H1 (cell line): ENCODE measurements around the gene RAD51B. TPM values are rescaled to one million over a fixed set of nuclear protein-coding genes. Genes with fewer than 3 reads are reported as not detected.

Experiments
- CTCF ChIA-PET: fragments of 300-600 bp; sonication (Branson Sonifier 250); formaldehyde crosslinking; loops from one replicate; lab custom pipeline; 2021; ENCODE audit not compliant: partially characterized antibody; lab: Charles Lee
- POLR2A ChIA-PET: fragments of 300-600 bp; sonication (Branson Sonifier 250); formaldehyde crosslinking; loops from one replicate; lab custom pipeline; 2021; ENCODE audit warnings: inconsistent platforms; ENCODE audit not compliant: partially characterized antibody; lab: Charles Lee
- DNase-seq, 2 experiments: peaks; one replicate each; pipeline versions ENCODE4 v3.0.0 to v3.0.0-alpha.2; 2010 to 2022; ENCODE audit warnings: low spot score in 2 of 2, low read depth in 1 of 2, mixed read lengths in 1 of 2
- FAIRE-seq: peaks from 2 replicates; lab custom pipeline; 2011; peaks lifted over from hg19 to GRCh38; lab: Jason Lieb, UNC
- H2AFZ ChIP-seq: 2 replicates; pipeline ENCODE4 v1.8.1; 2012; ENCODE audit warnings: low read length, inconsistent platforms
- H2AK5ac ChIP-seq: 2 replicates; pipeline ENCODE4 v1.6.1; 2013; ENCODE audit warnings: low read depth, low read length
- H2BK120ac ChIP-seq: replicated peaks from 2 replicates; pipeline ENCODE3; 2013; ENCODE audit warnings: low read depth, low read length, inconsistent platforms
- H2BK12ac ChIP-seq: 2 replicates; pipeline ENCODE4 v1.6.1; 2013; ENCODE audit warnings: low read depth, low read length
- H2BK15ac ChIP-seq: 2 replicates; pipeline ENCODE4 v1.6.1; 2013; ENCODE audit warnings: low read length
- H2BK20ac ChIP-seq: 2 replicates; pipeline ENCODE4 v1.6.1; 2013; ENCODE audit warnings: low read length
- H2BK5ac ChIP-seq: 2 replicates; pipeline ENCODE4 v1.6.1; 2013; ENCODE audit warnings: low read depth, low read length
- H3K14ac ChIP-seq: 2 replicates; pipeline ENCODE4 v1.6.1; 2013; ENCODE audit warnings: inconsistent platforms; ENCODE audit not compliant: insufficient read length
- H3K18ac ChIP-seq: 2 replicates; pipeline ENCODE4 v1.6.1; 2013; ENCODE audit warnings: low read length; ENCODE audit errors: extremely low read depth
- H3K23ac ChIP-seq: 2 replicates; pipeline ENCODE4 v1.6.1; 2013; ENCODE audit warnings: inconsistent platforms; ENCODE audit not compliant: insufficient read length
- H3K23me2 ChIP-seq: 2 replicates; pipeline ENCODE4 v1.6.1; 2013; ENCODE audit warnings: low read depth, low read length
- H3K27ac ChIP-seq: 2 replicates; pipeline ENCODE4 v1.6.1; 2011; ENCODE audit warnings: low read depth, low read length, inconsistent platforms
- H3K27me3 ChIP-seq, 4 experiments: replicated peaks in 1 of 4; 1 replicate in 1 of 4; 2 replicates in 3 of 4; pipeline versions ENCODE4 v1.6.1 to v1.8.1; 2011 to 2013; ENCODE audit warnings: low read length in 3 of 4, mild to moderate bottlenecking in 3 of 4, inconsistent platforms in 2 of 4, mixed read lengths in 2 of 4, moderate library complexity in 1 of 4; ENCODE audit not compliant: control insufficient read depth in 3 of 4, insufficient read depth in 3 of 4; ENCODE audit errors: extremely low read depth in 1 of 4
- H3K36me3 ChIP-seq, 4 experiments: 2 replicates each; pipeline versions ENCODE4 v1.6.1 to v1.8.1; 2011 to 2013; ENCODE audit warnings: mild to moderate bottlenecking in 4 of 4, low read length in 3 of 4, moderate library complexity in 2 of 4, control low read depth in 1 of 4, inconsistent platforms in 1 of 4; ENCODE audit not compliant: insufficient read depth in 4 of 4, control insufficient read depth in 2 of 4
- H3K4ac ChIP-seq: replicated peaks from 2 replicates; pipeline ENCODE3; 2013; ENCODE audit warnings: low read length, low read depth, mixed read lengths, inconsistent platforms; ENCODE audit not compliant: insufficient read length
- H3K4me1 ChIP-seq, 4 experiments: replicated peaks in 1 of 4; 1 replicate in 1 of 4; 2 replicates in 3 of 4; pipeline versions ENCODE4 v1.6.1 to v1.8.1; 2011 to 2013; ENCODE audit warnings: low read length in 3 of 4, inconsistent platforms in 2 of 4, mixed read lengths in 1 of 4; ENCODE audit not compliant: insufficient read depth in 4 of 4, control insufficient read depth in 3 of 4
- H3K4me2 ChIP-seq, 2 experiments: 2 replicates each; pipeline versions ENCODE4 v1.6.1 to v1.8.1; 2011 to 2013; ENCODE audit warnings: low read depth in 2 of 2, low read length in 2 of 2, control low read depth in 1 of 2, inconsistent platforms in 1 of 2, mild to moderate bottlenecking in 1 of 2; ENCODE audit not compliant: insufficient read depth in 1 of 2
- H3K4me3 ChIP-seq, 4 experiments: fragments of 200-600, 300-600 bp in 1 of 4; sonication (generic), shearing (Covaris generic), sonication (Bioruptor Twin) in 1 of 4; 2 replicates each; pipeline versions ENCODE4 v1.5.1 to v1.8.1; 2011 to 2016; ENCODE audit warnings: low read length in 4 of 4, low read depth in 3 of 4, control low read depth in 2 of 4, inconsistent platforms in 2 of 4, mild to moderate bottlenecking in 2 of 4, mixed read lengths in 1 of 4, moderate library complexity in 1 of 4; ENCODE audit not compliant: insufficient read depth in 2 of 4; ENCODE audit errors: extremely low read depth in 1 of 4
- H3K56ac ChIP-seq: replicated peaks from 2 replicates; pipeline ENCODE3; 2013; ENCODE audit warnings: low read depth, mild to moderate bottlenecking, mixed read lengths, low read length, inconsistent platforms; ENCODE audit not compliant: insufficient read length
- H3K79me1 ChIP-seq: 2 replicates; pipeline ENCODE4 v1.6.1; 2013; ENCODE audit warnings: low read depth, low read length, control low read depth
- H3K79me2 ChIP-seq, 2 experiments: 2 replicates each; pipeline versions ENCODE4 v1.6.1 to v1.8.1; 2012 to 2013; ENCODE audit warnings: low read length in 2 of 2, mild to moderate bottlenecking in 2 of 2, inconsistent platforms in 1 of 2; ENCODE audit not compliant: insufficient read depth in 2 of 2, control insufficient read depth in 1 of 2
- H3K9ac ChIP-seq, 4 experiments: replicated peaks in 1 of 4; 1 replicate in 1 of 4; 2 replicates in 3 of 4; pipeline versions ENCODE4 v1.6.1 to v1.8.1; 2011 to 2013; ENCODE audit warnings: low read depth in 3 of 4, low read length in 3 of 4, control low read depth in 2 of 4, mild to moderate bottlenecking in 2 of 4, moderate library complexity in 2 of 4, inconsistent platforms in 1 of 4; ENCODE audit errors: extremely low read depth in 1 of 4
- H3K9me3 ChIP-seq, 2 experiments: 2 replicates each; pipeline versions ENCODE4 v1.6.1 to v1.8.1; 2012 to 2013; ENCODE audit warnings: mild to moderate bottlenecking in 2 of 2, moderate library complexity in 2 of 2, control low read depth in 1 of 2, inconsistent platforms in 1 of 2, low read depth in 1 of 2, low read length in 1 of 2, mixed read lengths in 1 of 2; ENCODE audit not compliant: insufficient read depth in 2 of 2
- H4K20me1 ChIP-seq, 2 experiments: replicated peaks in 1 of 2; 2 replicates each; pipeline versions ENCODE3 to v1.8.1; 2011 to 2013; ENCODE audit warnings: inconsistent platforms in 2 of 2, low read length in 2 of 2, mild to moderate bottlenecking in 1 of 2; ENCODE audit not compliant: insufficient read depth in 2 of 2, control insufficient read depth in 1 of 2
- H4K5ac ChIP-seq: 2 replicates; pipeline ENCODE4 v1.6.1; 2013; ENCODE audit warnings: low read length, low read depth, mixed read lengths, inconsistent platforms; ENCODE audit not compliant: insufficient read length
- H4K8ac ChIP-seq: 2 replicates; pipeline ENCODE4 v1.8.0; 2013; ENCODE audit warnings: mild to moderate bottlenecking, moderate library complexity, low read length, inconsistent platforms; ENCODE audit not compliant: insufficient read depth; ENCODE audit errors: extremely low read depth
- H4K91ac ChIP-seq: replicated peaks from 2 replicates; pipeline ENCODE3; 2013; ENCODE audit warnings: low read length, mixed read lengths, inconsistent platforms; ENCODE audit not compliant: insufficient read length
- ASH2L ChIP-seq: fragments of 200-600, 300-600 bp; sonication (generic); IDR thresholded peaks from one replicate; pipeline ENCODE4 v1.7.1; 2017; ENCODE audit warnings: low read length
- BCL11A ChIP-seq, 2 experiments: IDR thresholded peaks; one replicate each; pipeline ENCODE4 v1.6.1; 2011; ENCODE audit warnings: low read depth in 2 of 2, low read length in 2 of 2, mild to moderate bottlenecking in 2 of 2
- CBX8 ChIP-seq: fragments of 300-800, 300-1000 bp; sonication (generic); IDR thresholded peaks from 2 replicates; pipeline ENCODE4 v1.7.1; 2016; ENCODE audit warnings: low read depth, low read length, borderline replicate concordance
- CREB1 ChIP-seq: IDR thresholded peaks from 2 replicates; pipeline ENCODE4 v1.6.1; 2012; ENCODE audit warnings: inconsistent platforms
- EZH2 ChIP-seq: fragments of 200-600 bp; sonication (generic); IDR thresholded peaks from 2 replicates; pipeline ENCODE4 v1.7.1; 2012; ENCODE audit warnings: low read depth, mild to moderate bottlenecking, moderate library complexity, low read length, inconsistent platforms; ENCODE audit not compliant: severe bottlenecking
- GABPA ChIP-seq: IDR thresholded peaks from 2 replicates; pipeline ENCODE4 v1.6.1; 2011; ENCODE audit warnings: mild to moderate bottlenecking, low read length, moderate library complexity, borderline replicate concordance; ENCODE audit not compliant: insufficient read depth
- GTF2F1 ChIP-seq: IDR thresholded peaks from 2 replicates; pipeline ENCODE4 v1.6.1; 2012; ENCODE audit warnings: low read depth, low read length, improper control_type of control experiment, borderline replicate concordance
- SP2 ChIP-seq: IDR thresholded peaks from 2 replicates; pipeline ENCODE4 v1.6.1; 2012; ENCODE audit warnings: mild to moderate bottlenecking, low read length, inconsistent platforms
- SRF ChIP-seq: IDR thresholded peaks from 2 replicates; pipeline ENCODE4 v1.6.1; 2011; ENCODE audit warnings: mild to moderate bottlenecking, low read depth, low read length, moderate library complexity
- TBP ChIP-seq: IDR thresholded peaks from 2 replicates; pipeline ENCODE4 v1.6.1; 2011; ENCODE audit warnings: low read depth, low read length, improper control_type of control experiment
- USF2 ChIP-seq: IDR thresholded peaks from 2 replicates; pipeline ENCODE4 v1.6.1; 2011; ENCODE audit warnings: low read length, improper control_type of control experiment
- WGBS, 2 experiments: shearing (Covaris generic) in 1 of 2; methylation state at CpG; one replicate each; pipeline versions ENCODE4 v1.1.6 to v1.1.7; 2013 to 2015; ENCODE audit warnings: low lambda C conversion rate in 2 of 2, mixed read lengths in 2 of 2, inconsistent platforms in 1 of 2, low coverage in 1 of 2, missing lambda C conversion rate in 1 of 2; ENCODE audit not compliant: insufficient replicate concordance in 2 of 2, insufficient coverage in 1 of 2, insufficient read length in 1 of 2; ENCODE audit errors: extremely low coverage in 1 of 2, missing lambda C conversion rate in 1 of 2; 5-methylcytosine and 5-hydroxymethylcytosine counted together
- polyA plus RNA-seq, 7 experiments: library from polyadenylated mRNA; depleted of rRNA in 3 of 7; stranded (reverse) in 5 of 7; unstranded in 2 of 7; fragments of >200 nt in 5 of 7; fragments of 200-250 nt in 2 of 7; gene quantifications; 1 replicate in 5 of 7; 2 replicates in 1 of 7; 4 replicates in 1 of 7; pipeline versions ENCODE4 v1.2.1 to v1.2.3, GENCODE V29; 2011 to 2013; ENCODE audit warnings: missing spikeins in 2 of 7, mixed read lengths in 2 of 7
- total RNA-seq: library from RNA; stranded (reverse); fragmentation: NEBNext Ultra II Directional; extraction: Animal tissue kit (Norgen Biotek cat#: 25700); gene quantifications from 2 replicates; pipeline ENCODE4 v1.2.1, GENCODE V29; 2021
- TF ChIP-seq, protein P1 (sequence below): IDR thresholded peaks from 2 replicates; pipeline ENCODE4 v1.6.1; 2012; ENCODE audit warnings: low read length, inconsistent platforms

Gene RAD51B
- total and polyA plus RNA-seq, 2 of the 8 experiments (the other 6 are each of a cell fraction or from before 2014, with no cell fraction given): 3.9 to 14.9 TPM

GRCh38 chr14:68188174-68188573, 368.6 kb downstream of the RAD51B start:
- 80% methylated on average over 1 of the region's 1 CpG; no CpG with 5 or more reads in 1 of the 2 experiments for WGBS, 2 experiments
- no peak overlapping the region for H2AK5ac ChIP-seq
- no peak for FAIRE-seq
- no peak for TF ChIP-seq TBP
- no peak for TF ChIP-seq SP2
- no peak for TF ChIP-seq USF2
- no peak for TF ChIP-seq CREB1
- TF ChIP-seq ASH2L: no peak
- TF ChIP-seq, protein P1, sequence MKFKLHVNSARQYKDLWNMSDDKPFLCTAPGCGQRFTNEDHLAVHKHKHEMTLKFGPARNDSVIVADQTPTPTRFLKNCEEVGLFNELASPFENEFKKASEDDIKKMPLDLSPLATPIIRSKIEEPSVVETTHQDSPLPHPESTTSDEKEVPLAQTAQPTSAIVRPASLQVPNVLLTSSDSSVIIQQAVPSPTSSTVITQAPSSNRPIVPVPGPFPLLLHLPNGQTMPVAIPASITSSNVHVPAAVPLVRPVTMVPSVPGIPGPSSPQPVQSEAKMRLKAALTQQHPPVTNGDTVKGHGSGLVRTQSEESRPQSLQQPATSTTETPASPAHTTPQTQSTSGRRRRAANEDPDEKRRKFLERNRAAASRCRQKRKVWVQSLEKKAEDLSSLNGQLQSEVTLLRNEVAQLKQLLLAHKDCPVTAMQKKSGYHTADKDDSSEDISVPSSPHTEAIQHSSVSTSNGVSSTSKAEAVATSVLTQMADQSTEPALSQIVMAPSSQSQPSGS: no peak
- no peak for TF ChIP-seq SRF
- no peak for TF ChIP-seq CBX8
- TF ChIP-seq EZH2: no peak
- TF ChIP-seq GTF2F1: no peak
- no peak for TF ChIP-seq GABPA
- TF ChIP-seq BCL11A (IDR thresholded peaks at IDR 0.05; ENCODE audit: low read depth in 2 of 2, low read length in 2 of 2): no peak

More at GRCh38 chr14:68188174-68188573, 368.6 kb downstream of the RAD51B start:
- ChIA-PET CTCF (no interaction called here), POLR2A (interaction anchor here (0.8 kb wide), 1 partner anchor 13 kb away, joined by 3 read pairs; no protein-coding TSS in a partner anchor)
- H3K9ac ChIP-seq: no peak overlapping the region
- no peak overlapping the region for H4K5ac ChIP-seq
- no peak overlapping the region for H2AFZ ChIP-seq
- H4K8ac ChIP-seq: no peak overlapping the region
- no peak overlapping the region for H3K23ac ChIP-seq
- H4K91ac ChIP-seq: no peak overlapping the region
- H3K18ac ChIP-seq: no peak overlapping the region
- no peak overlapping the region for H3K14ac ChIP-seq
- H2BK12ac ChIP-seq: no peak overlapping the region
- H2BK15ac ChIP-seq: no peak overlapping the region
- H3K9me3 ChIP-seq: no peaks in the 10 kb centered on the region
- H2BK5ac ChIP-seq: no peak overlapping the region
- no peak overlapping the region for H3K4me3 ChIP-seq
- no peak for DNase-seq
- no peaks in the 10 kb centered on the region; a peak in 1 of 7 replicates for H3K4me1 ChIP-seq
- H3K4me2 ChIP-seq: no peak overlapping the region
- no peak overlapping the region for H2BK20ac ChIP-seq
- no peak overlapping the region for H3K27ac ChIP-seq
- H3K27me3 ChIP-seq: no peaks in the 10 kb centered on the region
- no peaks in the 10 kb centered on the region for H3K23me2 ChIP-seq
- no peaks in the 10 kb centered on the region for H3K79me2 ChIP-seq
- H3K4ac ChIP-seq: no peak overlapping the region
- no peaks in the 10 kb centered on the region for H3K79me1 ChIP-seq
- H3K36me3 ChIP-seq: no peaks in the 10 kb centered on the region
- no peak overlapping the region for H2BK120ac ChIP-seq
- H4K20me1 ChIP-seq: no peaks in the 10 kb centered on the region
- no peak overlapping the region for H3K56ac ChIP-seq
